Activated CD4-positive, CD25-positive, alpha-beta regulatory T cell treated with anti-CD3 and anti-CD28 coated beads, Interleukin-2, amount 50 U/mL, for 16 hours (primary cell): ENCODE results near the gene E4F1.
"Not testable (repeated sequence)": the region's sequence is repeated elsewhere in the genome, so short reads cannot be mapped to it uniquely, and the experiment has no call there.

Experiments
- DNase-seq: peaks from one replicate; pipeline ENCODE4 v3.0.0-alpha.2; 2020; ENCODE audit warnings: low read depth, low spot score

E4F1 gene

DNA sequence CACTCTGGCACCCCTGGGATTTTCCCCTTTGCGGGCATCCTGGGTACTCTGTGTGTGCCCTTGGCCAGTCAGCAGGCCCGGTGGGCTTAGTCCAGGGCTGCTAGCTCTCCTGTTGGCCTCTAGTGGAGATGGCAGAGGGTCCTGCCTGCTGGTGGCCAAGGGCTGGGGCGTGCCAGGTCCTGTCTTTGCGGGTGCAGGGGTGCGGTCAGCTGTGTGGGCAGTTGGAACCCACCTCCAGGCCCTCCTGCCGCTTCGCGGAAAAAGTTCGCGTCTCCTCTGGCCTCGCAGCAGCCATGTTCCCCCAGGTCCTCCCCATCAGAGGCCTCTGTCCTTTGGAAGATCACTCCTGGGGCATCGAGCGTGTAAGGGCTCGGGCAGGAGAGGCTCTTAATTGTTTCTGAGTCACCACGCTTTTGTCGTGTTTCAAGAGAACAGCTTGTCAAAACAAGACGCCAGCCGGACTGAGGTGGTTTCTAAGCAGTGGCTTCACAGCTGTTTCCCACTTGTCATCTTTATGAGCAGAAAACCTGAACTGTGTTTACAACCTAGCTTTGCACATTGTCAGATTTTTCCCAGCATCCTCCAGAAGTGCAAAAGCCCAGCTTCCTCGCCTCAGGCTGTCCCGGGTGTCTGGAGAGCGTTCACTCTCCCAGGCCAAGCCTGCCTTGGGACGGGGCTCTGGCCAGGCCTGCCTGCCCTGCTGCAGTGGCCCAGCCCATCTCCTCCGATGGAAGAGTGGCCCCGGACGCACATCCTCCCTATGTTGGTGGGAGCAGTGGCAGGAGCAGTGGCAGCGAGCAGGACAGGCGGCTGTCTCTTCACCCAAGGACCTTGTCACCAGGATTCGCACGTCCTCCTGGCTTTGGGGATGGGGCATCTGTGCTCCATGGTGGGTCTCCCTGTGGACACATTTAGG is 7.9 kb downstream of the E4F1 start:
- DNase-seq, result no peak

GRCh38 chr16:2232094-2232990 is 9.0 kb downstream of the E4F1 start:
- no peak for DNase-seq

DNA sequence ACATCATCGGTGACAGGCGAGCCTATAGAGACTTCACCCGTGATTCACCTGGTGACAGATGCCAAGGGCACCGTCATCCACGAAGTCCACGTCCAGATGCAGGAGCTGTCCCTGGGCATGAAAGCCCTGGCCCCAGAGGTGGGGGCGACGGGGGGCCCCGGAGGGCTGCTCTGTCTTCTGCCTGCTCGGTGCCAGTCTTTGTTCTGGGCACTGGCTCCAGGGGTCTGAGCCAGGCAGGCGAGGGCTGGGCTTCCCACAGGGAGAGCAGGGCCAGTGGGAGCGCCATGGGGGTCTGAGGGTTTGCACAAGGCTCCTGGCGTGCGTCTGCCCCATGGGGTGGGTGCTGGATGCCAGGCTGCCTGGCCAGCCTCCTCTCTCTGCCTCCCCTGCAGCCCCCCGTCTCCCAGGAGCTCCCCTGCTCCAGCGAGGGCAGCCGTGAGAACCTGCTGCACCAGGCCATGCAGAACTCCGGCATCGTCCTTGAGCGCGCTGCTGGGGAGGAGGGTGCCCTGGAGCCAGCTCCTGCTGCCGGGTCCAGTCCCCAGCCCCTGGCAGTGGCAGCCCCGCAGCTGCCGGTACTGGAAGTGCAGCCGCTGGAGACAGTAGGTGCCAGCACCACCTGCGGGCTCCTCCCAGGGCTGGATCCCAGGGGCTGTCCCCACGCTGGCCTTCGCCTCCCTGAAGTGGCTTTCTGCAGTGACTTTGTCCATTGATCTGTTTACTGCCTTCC is 9.8 kb downstream of the E4F1 start:
- DNase-seq, result no peak

DNA sequence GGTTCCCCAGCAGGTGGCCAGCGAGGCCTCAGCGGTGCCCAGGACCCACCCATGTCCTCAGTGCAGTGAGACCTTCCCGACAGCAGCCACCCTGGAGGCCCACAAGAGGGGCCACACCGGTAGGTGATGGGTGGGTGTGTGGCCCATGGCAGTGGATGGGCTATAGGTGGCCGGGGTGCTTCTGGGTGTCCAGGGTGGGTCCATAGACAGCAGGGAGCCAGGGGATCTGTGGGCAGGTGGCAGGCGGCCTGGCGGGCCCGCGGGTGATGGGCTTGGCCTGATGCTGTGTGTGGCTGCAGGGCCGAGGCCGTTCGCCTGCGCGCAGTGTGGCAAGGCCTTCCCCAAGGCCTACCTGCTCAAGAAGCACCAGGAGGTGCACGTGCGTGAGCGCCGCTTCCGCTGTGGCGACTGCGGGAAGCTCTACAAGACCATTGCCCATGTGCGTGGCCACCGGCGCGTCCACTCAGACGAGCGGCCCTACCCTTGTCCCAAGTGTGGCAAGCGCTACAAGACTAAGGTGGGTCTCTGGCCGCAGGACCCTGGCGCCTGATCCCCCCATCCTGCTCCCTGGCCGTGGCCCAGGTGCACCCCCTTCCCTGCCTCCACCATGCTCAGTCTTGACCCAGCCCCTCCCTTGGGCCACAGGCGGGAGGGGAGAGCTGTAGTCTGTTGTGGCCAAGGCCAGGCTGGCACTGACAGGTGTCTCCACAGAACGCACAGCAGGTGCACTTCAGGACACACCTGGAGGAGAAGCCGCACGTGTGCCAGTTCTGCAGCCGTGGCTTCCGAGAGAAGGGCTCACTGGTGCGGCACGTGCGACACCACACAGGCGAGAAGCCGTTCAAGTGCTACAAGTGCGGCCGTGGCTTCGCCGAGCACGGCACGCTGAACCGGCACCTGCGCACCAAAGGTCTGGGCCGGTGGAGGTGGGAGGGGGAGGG is 10.8 kb downstream of the E4F1 start:
- no peak for DNase-seq

DNA sequence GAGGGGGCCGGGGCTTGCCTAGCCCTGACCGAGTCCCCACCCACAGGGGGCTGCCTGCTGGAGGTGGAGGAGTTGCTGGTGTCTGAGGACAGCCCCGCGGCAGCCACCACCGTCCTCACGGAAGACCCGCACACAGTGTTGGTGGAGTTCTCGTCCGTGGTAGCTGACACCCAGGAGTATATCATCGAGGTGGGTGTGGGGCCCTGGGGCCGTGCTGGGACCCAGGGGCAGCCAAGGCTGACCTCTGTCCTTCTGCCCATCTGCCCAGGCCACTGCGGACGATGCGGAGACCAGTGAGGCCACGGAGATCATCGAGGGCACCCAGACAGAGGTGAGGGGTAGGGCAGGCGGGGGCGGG is 11.4 kb downstream of the E4F1 start:
- no peak for DNase-seq

- DNase-seq, result no peak
These were observed 11.9 kb downstream of the E4F1 start for GRCh38 chr16:2235234-2235651.

DNA sequence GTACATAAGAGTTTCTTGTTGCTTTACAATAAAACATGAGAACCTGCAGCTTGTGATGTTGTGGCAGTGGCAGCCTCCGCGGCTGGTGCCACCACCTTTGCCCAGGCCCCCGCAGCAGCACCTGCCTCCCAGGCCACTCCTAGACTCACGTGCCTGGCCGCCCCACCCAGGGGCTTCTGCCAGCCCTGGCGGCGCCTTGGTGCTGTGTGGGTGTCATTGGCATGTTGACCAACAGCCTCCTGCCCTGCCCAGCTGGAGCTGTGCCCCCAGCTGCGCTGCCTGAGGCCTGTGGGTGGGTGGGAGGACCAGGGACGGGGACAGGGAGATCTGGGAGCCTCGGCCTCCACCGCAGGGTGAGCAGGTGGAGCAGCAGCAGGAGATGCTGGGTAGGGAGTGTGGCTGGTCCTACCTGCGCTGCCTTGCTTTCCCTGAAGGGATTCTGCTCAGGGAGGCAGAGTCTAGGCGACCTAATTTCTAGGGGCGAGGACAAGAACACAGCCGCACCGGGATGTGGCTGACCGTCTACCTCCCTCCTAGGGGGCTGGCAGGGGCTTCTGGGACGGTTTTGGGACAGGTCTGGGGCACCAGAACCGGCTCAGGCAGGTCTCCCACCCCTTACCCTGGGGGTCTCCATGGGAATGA is 12.4 kb downstream of the E4F1 start:
- no peak for DNase-seq

DNA sequence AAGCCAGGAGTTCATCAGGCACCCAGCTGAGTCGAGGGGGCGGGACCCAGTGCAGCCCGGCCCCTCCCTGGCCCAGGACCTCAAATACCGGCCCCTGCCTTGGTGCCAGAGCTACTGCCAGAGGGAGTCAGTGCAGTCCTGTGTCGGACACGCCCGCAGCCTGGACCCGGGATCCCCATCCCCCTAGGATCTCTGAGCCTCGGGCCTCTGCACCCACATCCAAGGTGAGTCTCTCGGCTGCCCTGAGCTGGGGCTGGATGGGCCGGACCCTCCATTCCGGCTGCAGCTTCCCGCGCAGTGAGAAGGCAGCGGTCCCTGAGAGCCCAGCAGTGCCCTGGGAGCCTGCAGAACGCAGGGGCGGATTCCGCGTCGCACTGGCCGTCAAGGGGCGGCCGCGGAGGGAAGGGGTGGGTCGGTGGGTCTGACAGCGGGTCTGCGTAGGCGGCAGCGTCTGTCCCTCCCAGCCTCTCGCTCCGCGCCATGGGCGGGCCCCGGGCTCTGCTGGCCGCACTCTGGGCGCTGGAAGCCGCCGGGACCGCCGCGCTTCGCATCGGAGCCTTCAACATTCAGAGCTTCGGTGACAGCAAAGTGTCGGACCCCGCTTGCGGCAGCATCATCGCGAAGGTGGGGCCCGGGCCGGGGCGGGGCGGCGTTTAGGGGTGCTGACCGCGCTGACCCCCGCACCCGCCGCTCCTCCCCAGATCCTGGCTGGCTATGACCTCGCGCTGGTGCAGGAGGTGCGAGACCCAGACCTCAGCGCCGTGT is 13.1 kb downstream of the E4F1 start, which contains the start of gene DNASE1L2:
Gene DNASE1L2 (plus strand): TSS at position 108 of the 765 bp plus-strand sequence. CDS start 373 bp downstream, at position 481.
- DNase-seq, result no peak

GRCh38 chr16:2237102-2237482 is 13.7 kb downstream of the E4F1 start:
- DNase-seq, result no peak

GRCh38 chr16:2237493-2238149 is 14.2 kb downstream of the E4F1 start:
- DNase-seq, result no peak

- no peak for DNase-seq
These were observed 14.9 kb downstream of the E4F1 start for GRCh38 chr16:2238150-2238837.

DNA sequence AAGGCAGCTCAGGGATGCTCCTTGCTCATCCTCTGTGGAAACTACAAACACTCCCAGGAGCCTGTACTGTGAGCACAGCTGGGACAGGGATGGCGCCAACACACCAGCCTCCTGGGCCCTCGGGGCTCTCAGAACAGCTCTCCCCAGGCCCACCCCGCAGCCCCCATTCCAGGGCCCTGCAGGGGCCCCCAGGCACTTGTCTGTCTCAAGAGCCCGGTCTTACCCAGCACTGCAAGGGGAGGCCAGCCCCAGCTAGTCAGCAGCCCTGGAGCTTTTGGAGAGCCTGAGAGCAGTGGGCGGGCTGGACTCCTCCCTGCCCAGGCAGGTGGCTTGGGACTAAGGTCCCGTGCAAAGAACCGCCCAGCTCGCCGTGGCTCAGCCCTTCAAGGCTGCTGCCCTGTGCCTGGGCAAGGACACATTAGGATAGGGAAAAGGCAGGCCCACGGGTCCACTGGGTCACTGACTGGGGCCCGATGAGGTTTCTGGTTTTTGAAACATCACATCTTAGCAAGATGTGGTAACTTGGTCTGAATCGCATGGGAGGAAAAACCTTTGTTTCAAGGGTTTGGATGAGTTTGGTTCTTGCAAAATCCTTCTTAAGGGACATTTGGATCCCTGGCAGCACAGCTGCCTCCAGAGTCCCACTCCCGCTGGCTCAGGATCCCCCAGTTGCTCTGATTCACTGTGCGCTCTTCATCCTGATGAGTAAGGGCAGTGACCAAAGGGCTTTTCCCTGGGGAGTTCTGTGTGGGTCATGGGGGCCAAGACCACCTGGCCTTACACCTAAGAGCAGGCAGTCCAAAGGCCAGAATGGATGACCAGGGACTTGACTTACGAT is 15.7 kb downstream of the E4F1 start:
- DNase-seq, result no peak

GRCh38 chr16:2240331-2240730 is 16.9 kb downstream of the E4F1 start:
- DNase-seq, result not testable (repeated sequence)

GRCh38 chr16:2242598-2242997 is 19.2 kb downstream of the E4F1 start:
- no peak for DNase-seq

DNA sequence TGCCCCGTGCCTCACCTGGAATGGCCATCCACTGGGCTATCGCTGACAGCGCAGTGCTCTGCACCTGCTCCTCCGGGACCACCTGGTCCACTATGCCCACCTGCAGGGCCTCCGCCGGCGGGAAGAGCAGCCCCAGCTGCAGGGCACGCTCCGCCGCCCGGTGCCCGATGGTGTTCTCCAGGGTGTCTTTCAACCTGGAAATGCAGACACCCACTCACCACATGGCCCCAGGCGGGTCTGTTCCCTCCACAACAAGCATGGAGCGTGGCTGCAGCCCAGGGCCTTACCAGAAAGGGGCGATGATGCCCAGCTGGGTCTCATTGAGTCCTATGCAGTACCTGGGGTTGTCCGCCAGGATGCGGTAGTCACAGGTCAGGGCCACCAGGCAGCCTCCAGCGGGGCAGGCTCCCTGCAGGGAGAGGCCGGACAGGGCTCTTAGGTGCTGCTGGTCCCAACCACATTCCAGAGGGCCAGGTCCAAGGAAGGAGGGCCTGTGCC is 19.7 kb downstream of the E4F1 start:
- DNase-seq, result no peak

- DNase-seq, result no peak
These were observed 20.4 kb downstream of the E4F1 start for GRCh38 chr16:2243781-2244180.

DNA sequence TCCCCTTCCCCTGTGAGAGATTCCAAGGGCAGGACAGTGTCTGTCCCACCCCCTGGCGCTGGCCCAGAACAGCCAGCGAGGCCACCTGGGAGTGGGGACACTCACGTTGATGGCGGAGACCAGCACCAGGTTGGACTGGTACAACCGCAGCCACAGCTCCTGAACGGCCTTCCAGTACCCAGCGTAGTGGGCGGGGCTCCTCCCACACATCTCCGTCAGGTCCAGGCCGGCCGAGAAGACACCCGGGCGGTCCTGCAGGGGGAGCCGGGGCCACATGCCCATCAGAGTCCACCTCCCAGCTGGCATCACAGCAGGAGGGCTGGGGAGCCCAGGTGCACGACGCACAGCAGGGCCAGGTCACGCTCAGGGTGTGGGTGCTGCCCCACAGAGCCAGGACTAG is 20.9 kb downstream of the E4F1 start:
- DNase-seq, result no peak
